Measurements from ENCODE around the gene P2RX1.

GRCh38 chr17:3867106-3867505, 49.2 kb downstream of the P2RX1 start:
- TF ChIP-seq, protein P1, sequence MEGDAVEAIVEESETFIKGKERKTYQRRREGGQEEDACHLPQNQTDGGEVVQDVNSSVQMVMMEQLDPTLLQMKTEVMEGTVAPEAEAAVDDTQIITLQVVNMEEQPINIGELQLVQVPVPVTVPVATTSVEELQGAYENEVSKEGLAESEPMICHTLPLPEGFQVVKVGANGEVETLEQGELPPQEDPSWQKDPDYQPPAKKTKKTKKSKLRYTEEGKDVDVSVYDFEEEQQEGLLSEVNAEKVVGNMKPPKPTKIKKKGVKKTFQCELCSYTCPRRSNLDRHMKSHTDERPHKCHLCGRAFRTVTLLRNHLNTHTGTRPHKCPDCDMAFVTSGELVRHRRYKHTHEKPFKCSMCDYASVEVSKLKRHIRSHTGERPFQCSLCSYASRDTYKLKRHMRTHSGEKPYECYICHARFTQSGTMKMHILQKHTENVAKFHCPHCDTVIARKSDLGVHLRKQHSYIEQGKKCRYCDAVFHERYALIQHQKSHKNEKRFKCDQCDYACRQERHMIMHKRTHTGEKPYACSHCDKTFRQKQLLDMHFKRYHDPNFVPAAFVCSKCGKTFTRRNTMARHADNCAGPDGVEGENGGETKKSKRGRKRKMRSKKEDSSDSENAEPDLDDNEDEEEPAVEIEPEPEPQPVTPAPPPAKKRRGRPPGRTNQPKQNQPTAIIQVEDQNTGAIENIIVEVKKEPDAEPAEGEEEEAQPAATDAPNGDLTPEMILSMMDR (IDR thresholded peaks at IDR 0.05): no peak
- TF ChIP-seq POLR2AphosphoS5 (IDR thresholded peaks at IDR 0.05) (no peak), POLR2A (IDR thresholded peaks at IDR 0.05) (no peak)
